ENCODE results near the gene TEX53.

TEX53 gene

DNA sequence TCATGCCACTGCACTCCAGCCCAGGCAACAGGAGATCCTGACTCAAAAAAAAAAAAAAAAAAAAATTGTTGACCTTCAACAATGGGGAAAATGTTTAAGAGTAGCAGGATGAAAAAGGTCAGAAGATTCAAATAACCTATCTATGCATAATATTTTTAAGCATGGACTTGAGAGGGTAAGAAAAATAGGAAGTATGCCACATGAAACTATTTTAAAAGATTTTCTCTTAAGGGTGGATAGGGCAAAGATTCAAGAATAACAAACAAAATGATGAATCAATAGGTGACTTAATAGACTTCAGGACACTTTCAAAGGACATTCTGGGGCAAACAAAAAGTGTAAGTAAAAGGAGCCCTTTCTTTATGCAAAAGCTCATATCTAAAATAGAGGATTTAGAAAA lies 21.2 kb upstream of the TEX53 start:
- no peak for DNase-seq

DNA sequence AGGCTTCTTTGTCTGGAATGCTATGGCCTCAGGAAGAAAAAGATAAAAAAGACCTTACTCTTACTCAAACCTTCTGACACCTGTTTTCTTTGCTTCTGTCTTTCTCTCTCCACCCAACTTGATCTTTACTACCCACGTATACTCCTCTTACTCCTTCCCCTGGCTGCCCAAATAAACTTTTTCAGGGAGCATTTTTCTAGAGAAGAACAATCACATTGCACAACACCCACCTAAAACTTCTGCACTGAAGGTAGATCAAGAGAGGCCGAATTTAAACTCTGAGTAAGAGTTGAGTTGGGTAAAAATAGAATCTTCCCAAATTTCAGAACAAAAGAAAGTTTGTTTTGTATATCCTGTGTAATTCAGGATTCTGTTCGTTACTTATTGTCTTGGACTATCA lies 20.5 kb upstream of the TEX53 start:
- no peak for DNase-seq

DNA sequence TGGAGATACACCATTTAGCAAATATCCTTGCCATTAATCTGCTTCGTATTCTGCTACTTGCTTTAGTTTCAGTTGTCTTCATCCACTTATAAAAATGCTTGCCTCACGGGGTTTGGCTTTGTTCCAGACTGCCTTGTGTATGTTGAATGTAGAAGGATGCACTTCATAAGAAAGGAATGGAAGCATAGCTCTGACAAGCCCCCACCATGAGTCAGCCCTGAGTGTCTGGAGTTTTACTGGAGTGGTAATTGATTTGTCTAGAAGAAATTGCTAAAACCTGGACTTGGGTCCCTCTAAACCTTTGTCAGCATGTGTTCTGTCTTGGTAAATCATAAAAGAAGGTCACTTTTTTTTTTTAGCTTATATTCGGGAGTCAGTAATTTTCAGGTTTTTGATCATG lies 19.8 kb upstream of the TEX53 start:
- DNase-seq = no peak

DNA sequence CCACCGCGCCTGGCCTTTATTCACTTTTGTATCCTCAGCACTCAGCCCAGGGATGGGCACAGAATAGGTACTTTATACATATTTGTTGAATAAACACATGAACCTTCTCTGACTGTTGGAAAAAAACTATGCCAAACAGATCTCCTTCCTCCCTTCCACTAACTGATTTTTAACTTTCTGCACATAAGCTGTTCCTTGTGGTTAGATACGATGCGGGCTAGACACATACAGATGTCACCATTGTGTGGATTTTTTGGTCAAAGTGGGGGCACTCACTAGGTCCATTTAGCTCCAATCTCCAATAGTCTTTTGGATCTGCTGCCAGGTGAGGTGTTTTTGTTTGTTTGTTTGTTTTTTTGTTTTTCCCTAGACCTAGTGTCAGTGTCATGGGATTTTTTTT lies 19.3 kb upstream of the TEX53 start:
- DNase-seq = no peak

DNA sequence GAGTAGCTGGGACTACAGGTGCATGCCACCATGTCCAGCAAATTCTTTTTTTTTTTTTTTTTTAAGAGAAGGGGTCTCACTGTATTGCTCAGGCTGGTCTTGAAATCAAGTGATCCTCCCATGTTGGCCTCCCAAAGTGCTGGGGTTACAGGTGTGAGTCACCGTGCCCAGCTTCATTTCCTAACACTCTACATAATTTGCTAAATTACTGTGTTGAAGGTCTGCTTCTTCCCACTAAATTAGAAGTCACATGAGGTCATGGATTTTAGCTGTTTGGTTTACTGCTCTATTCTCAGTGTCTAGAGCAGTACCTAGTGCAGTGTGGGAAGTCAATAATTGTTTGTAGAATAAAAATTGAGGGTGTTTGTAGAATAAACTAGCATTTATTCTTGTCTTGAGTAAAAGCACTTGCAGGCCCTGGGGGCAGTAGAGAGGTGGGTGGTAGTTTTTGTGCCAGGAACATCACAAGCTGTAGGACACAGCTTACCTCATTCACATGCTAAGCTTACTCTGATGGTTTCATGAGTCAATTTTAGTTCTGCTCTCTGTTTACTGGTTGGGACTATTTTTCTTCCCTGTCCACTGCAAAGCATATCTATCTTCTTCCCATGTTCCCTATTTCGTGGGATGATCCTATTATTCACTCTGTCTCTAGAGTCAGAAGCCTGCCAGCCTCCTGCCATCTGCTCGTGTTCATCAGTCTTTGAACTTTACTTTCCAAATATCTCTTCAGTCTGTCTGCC lies 17.4 kb upstream of the TEX53 start:
- DNase-seq = no peak

DNA sequence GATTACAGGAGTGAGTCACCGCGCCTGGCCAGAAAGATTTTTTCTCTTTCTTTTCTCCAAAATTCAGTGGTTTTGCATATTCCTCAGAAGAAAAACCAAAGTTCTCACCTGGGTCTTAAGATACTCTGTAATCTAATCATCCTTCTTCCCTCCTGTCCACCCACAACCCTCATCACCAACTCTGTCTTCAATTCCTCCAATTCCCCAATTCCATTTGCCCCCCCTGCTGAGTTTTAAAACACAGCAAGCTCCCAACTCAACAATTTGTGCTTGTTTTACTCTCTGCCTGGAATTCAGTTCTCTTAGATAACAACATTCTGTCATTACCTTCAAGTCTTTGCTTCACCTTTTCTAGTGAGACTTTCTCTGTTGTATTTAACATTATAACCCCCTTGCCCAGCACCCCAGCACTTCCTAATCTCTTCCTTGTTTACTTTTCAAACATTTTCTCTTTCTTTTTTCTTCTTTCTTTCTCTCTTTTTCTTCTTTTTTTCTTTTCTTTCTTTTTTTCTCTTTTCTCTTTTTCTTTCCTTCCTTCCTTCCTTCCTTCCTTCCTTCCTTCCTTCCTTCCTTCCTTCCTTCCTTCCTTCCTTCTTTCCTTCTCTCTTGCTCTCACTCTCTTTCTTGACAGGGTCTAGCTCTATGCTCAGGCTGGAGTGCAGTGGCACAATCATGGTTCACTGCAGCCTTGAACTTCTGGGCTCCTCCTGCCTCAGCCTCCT lies 16.6 kb upstream of the TEX53 start:
- DNase-seq = no peak

DNA sequence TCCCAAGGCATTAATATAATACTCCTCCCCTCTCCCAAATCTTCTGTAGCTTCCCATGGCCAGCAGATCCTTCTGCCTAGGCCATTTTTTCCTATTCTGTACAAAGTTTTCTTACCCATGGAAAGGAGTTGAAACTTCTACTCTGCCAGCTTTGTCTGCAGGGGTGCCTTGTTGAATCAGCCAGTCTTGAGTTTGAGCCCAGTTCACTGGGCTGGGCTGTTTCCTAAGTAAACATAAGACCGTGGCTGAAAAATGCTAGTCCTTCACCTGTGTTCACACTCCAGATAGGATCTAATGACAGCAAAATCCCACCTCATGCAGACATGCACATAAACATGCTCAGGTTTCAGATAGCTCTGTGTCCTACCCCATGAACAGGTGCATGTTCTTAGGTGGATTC lies 14.0 kb upstream of the TEX53 start:
- no peak for DNase-seq

DNA sequence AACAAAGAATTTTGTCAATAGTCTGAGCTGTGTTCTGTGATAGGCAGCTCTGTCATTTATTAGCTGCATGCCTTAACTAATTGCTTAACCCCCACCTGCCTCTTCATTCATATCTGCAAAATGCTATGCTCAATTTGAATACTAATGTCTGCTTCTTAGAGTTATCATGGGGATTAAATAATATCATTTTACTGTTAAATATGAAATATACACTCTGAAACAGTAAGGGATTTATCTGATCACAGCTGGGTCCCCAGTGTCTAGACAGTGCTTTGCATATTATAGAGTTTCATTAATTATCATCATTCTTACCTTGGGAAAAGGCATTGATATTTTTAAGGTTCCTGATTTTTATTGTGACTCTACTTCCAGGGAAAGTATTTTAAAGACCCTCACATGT lies 12.4 kb upstream of the TEX53 start:
- no peak for DNase-seq

DNA sequence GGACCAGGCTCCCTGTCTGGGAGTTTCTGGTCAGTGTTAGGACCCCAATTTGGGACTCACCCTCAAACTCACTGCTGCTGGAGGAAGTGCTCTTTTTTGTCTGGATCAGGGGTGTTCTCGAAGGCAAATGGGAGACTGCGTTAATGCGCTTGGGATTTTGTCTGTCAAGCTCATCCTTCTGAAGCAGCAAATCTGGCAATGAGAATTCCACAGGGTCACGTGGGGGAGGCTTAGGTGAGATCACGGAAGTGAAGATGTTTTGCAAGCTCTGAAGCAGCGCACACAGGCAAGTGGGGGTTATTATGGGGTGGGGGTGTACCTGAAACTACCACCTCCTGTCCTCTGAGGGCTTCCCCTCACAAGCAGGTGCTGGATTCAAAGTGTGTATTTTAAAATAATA lies 10.5 kb upstream of the TEX53 start:
- no peak for DNase-seq

DNA sequence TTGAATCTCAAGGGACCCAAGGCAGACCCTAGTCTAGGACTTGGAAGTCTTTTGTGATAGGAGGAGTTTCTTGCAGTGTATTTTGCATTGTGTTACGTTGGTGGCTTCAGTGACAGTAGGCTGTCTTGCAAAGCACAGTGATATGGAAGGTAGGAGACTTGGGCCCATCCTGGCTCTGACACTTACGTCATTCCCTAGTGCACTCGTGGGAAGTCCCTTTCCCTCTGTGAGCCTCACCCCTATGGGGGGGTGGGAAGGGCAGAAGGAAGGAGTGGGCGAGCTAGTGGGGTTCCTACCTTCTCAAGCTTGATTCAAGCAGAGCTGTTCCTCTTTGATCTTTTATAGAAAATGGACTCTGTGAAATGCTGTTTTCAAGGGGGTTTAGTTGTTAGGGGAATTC lies 9.2 kb upstream of the TEX53 start:
- no peak for DNase-seq

DNA sequence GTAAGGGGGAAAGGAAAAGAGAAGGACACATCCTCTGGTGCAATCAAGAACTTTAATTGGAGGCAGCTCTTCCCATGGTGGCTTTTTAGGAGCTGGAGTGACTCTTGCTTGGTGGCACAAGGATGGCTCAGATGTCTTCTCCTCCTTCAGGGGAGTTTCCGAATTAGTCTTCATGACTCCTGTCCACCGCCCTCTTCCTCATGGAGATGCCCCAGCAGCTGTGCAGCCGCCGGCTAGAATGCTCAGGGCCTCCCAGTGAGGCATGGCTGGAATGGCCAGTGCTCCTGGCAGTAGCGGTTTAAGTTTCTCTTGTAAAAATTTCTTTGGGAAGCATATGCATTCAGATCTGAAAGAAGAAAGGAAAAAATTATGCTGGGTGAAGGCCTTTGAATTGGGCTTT lies 8.8 kb upstream of the TEX53 start:
- no peak for DNase-seq

DNA sequence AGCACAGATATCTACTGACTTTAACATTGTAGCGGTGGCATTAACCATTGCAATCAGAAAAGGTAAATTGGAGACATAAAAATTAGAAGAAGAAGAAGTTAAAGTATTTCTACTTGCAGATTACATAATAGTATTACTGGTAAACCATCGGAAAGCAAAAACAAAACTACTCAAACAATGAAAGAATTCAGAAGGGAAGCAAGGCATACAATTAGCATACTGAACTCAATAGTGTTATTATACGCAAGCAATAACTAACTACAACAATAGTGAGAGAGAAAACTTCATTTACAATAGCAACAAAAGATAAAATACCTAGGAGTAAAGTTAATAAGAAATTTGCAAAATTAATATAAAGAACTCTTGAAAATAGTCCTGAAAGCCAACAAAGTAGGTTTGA lies 6.6 kb upstream of the TEX53 start:
- no peak for DNase-seq

DNA sequence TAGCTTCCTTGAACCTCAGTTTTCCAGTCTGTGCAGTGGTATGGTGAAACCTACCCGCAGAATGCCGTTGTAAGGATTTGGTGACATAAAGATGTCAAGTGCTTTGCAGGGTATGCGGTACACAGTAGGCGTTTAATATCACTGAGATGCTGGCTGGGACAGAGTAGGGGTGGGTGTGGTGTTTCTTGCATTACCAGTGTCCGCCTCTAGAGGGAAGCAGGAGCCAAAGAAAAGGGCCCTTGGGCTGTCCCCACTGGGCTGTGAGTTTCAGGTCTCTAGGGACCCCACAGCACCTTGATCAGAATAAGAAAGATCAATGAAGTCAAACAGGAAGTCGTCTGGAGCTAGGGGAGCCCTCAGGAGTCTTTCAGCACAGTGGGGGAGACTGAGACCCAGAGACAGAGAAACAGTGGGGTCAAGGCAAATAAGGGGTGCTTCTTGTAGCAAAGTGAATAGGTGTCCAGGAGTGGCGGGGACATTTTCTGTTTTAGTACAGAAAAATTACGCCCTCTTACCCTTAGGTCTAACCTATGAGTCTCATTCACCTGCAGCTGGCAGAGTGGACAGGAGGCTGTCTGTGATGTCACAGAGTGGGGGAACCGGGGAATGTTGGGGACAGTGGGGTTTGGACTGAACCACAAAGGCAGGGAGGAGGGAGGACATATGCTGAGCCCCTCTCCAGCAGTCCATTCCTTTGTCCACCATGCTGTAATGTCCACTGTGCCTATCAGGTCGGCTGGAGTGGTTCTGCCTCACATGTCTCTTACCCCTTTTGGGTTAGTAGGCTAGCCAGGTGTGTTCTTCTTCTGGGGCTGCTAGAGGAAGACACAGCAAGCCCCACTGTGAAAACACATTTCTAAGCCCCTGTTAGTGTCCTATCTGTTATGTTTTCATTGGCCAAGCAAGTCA lies 4.7 kb upstream of the TEX53 start:
- DNase-seq = peak; percentile 67

DNA sequence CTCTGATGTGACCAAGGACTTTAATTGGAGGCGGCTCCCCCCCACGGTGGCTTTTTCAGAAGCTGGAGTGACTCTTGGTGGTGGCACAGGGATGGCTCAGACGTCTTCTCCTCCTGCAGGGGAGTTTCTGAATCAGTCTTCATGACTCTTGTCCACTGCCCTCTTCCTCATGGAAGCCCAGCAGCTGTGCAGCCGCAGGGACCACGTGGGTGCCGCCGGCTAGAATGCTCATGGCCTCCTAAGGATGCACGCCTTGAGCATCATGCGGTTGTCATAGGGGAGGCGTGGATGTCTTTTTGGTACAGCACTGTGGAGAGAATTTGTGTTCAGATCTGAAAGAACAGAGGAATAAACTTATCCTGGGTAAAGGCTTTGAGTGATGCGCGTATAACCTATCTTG lies 1.3 kb downstream of the TEX53 start:
- DNase-seq = no peak

DNA sequence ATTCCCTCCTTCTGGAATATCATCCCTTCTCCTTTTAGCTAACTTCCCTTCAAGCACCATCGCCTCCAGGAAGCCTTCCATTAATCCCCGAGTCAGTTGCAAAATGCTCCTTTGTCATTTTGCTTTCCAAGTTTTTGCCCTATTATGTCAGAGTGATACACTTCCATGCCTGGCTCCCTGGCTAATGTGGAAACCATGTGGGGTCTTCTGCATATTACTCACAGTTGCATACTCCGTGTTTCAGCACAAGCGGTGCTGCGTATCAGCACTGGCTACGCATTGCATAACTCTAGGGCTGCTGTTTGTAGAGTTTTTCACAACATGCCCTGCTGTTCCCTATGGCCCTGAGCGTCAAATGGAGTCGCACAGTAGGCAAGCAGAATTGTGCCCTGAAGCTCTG lies 1.9 kb downstream of the TEX53 start:
- DNase-seq = no peak

DNA sequence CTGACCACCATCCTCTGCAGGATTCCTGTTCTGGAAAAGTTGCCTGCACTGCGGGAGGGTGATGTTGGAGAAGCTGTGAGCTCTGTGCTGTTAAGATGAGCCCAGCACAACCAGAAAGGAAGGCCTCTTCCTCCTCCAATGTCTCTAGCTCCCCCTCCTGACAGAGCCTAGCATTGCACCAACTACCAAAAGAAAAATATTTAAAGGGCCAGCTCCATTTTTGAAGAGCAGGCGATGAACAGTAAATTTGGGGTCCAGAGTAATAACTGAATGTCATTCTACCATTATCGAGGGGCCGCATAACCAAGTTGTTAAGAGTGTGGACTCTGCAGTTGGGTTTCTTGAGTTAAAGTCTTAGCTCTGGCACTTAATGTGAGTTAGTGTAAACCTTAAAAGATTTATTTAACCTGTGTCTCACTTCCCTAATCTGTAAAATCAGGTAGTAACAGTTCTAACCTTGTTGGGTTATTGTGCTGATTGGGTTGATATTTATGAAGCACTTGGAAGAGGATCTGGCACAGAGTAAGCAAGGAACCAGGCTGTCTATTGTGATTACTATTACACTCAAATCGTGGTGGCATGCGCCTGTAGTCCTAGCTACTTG lies 3.9 kb downstream of the TEX53 start:
- DNase-seq = peak; percentile 77

DNA sequence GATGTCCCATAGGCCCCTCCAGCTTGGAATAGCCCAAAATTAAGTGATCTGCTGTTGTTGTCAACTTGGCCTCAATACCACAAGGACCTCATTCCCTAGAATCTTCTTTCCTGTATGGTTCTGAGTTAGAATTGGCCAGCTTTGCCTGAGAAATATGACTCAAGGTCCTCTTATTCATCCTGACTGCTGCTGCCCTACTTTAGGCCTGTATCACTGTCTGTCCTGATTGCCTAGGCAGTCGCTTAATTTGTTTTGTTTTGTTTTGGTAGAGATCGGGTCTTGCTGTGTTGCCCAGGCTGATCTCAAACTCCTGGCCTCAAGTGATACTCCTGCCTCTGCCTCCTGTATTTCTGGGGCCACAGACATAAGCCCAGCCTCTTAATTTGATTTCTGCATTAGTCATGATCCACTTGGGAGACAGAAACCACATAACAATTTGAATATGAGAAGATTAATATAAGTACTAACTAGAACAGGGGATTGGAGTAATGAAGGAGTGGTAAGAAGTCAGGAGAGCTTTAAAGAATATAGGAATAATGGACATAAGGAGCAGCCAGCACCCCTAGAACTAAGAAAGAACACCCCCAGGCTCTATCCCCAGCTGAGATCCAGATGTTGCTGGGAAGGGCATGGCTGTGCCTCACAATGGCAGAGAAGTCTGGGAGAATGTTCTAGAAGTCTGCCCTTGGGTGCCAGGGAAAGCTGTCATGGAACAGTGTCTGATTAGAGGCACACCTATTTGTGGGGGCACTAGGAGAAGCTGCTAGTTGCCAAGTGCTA lies 4.6 kb downstream of the TEX53 start:
- DNase-seq = no peak

DNA sequence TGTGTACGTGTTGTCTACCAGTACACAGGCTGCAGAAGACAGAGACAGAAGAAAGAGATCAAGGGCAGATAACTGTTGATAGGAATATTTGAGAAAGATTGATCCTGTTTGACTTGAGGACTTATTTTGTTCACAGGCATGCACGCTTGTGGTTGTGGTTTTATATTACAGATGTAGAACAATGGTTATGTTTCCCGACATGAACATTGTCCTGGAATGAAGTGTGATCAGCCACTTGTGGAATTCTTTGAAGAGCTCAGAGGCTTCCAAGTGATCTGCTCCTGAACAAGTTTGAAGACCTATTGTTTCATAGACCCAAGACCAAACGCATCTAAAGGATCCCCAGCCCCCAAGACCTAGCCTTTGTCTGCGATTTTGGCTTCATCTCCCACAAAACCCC lies 13.7 kb downstream of the TEX53 start:
- no peak for DNase-seq

DNA sequence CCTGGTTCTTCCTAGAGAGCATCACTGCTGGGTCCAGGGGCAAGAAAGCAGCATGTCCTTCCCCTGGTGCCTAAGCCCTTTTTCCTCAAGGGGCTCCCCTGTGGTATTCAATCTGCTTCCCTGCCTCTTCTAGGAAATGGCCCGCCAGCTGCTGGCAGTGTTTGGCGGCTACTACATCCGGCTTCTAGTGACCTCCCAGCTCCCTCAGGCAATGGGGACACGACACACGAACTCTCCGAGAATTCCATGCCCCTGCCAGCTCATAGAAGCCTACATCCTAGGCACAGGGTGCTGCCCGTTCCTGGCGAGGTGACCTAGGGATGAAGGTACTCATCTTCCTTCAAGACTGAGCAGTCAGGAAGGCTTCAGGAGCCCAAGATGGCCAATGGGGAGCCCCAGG lies 14.6 kb downstream of the TEX53 start:
- DNase-seq = no peak

DNA sequence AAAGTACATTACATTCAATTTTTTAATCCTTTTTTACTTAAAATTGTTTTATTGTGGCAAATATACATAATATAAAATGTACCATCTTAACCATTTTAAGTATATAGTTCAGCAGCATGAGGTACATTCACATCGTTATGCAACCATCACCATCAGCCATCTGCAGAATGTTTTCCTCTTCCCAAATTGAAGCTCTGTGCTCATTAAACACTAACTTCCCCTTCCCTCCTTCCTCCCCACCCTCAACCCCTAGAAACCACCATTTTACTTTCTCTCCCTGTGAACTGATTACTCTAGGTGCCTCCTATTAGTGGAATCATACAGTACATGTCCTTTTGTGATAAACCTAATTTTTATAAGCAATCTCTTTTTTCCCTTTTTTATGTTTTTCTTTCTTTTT lies 15.6 kb downstream of the TEX53 start:
- DNase-seq = no peak

DNA sequence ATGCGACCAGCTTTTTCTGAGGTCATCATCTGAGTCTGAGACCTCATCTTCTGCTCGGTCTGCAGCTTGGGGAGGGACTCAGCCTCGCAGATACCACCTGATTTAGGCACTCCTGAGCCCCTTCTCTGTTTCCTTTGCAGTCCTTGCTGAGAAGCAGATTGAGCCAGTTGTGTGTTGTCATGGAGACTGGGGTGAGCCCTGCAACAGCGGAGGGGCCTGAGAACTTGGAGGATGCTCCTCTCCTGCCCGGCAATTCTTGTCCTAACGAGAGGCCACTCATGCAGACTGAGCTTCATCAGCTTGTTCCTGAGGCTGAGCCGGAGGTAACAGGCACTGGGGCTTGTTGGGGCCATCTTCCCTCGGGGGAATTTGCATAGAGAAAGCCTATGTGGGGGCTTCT lies 19.2 kb downstream of the TEX53 start:
- no peak for DNase-seq

DNA sequence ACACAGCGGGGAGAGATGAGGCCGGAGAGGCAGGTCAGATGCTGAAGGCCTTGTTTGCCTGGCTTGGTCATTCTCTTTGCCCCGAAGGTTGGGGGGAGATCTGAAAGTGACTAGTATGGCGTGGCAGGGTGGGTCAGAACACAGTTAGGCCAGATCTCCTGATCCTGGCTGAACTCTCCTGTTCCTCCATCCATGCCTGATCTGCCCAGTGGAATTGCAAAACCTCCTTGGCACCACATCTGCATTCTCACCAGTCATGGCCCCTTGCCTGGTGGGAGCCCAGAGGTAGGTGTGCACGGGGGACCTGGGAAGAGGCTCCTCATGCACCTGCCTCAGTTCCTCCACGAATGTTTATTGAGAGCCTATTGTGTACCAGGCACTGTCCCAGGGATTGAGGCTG lies 23.2 kb downstream of the TEX53 start:
- DNase-seq = no peak
